ENCODE measurements around the gene PWP1.

PWP1 gene

GRCh38 chr12:107735763-107736162, 50.2 kb downstream of the PWP1 start:
- no peak for DNase-seq (ENCODE audit: low read depth in 2 of 2)

GRCh38 chr12:107736914-107737313, 51.3 kb downstream of the PWP1 start:
- DNase-seq (ENCODE audit: low read depth in 2 of 2) = no peak

GRCh38 chr12:107748472-107748871, 62.9 kb downstream of the PWP1 start:
- DNase-seq (ENCODE audit: low read depth in 2 of 2) = no peak

GRCh38 chr12:107749083-107749482, 63.5 kb downstream of the PWP1 start:
- DNase-seq (ENCODE audit: low read depth in 2 of 2) = no peak

- no peak for DNase-seq (ENCODE audit: low read depth in 2 of 2)
These were observed 73.8 kb downstream of the PWP1 start for GRCh38 chr12:107759410-107759809.

- no peak for DNase-seq (ENCODE audit: low read depth in 2 of 2)
These were observed 74.7 kb downstream of the PWP1 start for GRCh38 chr12:107760207-107760808.

- DNase-seq (ENCODE audit: low read depth in 2 of 2) = peak; percentile 75 to 83
These were observed 75.4 kb downstream of the PWP1 start, which contains the start of gene PRDM4 for GRCh38 chr12:107760809-107761501. Gene PRDM4 (minus strand): TSS chr12:107761137. CDS start chr12:107760515, 622 bp downstream.

- no peak for DNase-seq (ENCODE audit: low read depth in 2 of 2)
These were observed 75.9 kb downstream of the PWP1 start for GRCh38 chr12:107761502-107761904.

All from stimulated activated CD8-positive, alpha-beta memory T cell treated with anti-CD3 and anti-CD28 coated beads, Interleukin-2, amount 100 ng/mL, for 1 hour (primary cell).